Measurements from ENCODE around the gene RBMX.

RBMX gene

DNA sequence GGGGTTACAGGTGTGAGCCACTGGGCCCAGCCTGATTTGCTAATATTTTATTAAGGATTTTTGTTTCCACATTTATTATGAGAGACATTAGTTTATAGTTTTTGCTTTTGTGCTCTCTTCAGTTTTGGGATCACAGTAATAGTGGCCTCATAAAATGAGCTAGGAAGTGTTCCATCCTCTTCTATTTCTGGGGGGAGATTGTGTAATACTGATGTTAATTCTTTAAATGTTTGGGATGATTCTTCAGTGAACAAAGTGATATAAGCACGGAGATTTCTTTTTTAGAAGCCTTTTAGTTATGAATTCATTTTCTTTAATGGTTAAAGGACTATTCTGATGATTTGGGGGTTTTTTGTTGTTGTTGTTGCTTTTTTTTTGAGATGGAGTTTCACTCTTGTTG, 41.3 kb downstream of the RBMX start:
- Histone ChIP-seq H3K27ac (ENCODE audit: low read length) (no peak overlapping the region), H3K9ac (ENCODE audit: low read length) (no peak overlapping the region), H2AFZ (ENCODE audit: low read length) (no peak overlapping the region), H3K9me2 (replicated peaks; ENCODE audit: insufficient read depth, low read length) (no peaks in the 10 kb centered on the region), H3K4me3 (ENCODE audit: low read length) (no peak overlapping the region), H3K27me3 (replicated peaks; ENCODE audit: insufficient read depth, low read length) (no peaks in the 10 kb centered on the region), H3K4me2 (ENCODE audit: low read depth, low read length) (no peak overlapping the region), H3F3A (ENCODE audit: insufficient read depth, low read length) (no peaks in the 10 kb centered on the region), H3K9me3 (replicated peaks; ENCODE audit: insufficient read depth, low read length) (no peaks in the 10 kb centered on the region), H3K4me1 (ENCODE audit: low read length) (no peaks in the 10 kb centered on the region), H3K36me3 (replicated peaks; ENCODE audit: insufficient read depth, low read length) (no peaks in the 10 kb centered on the region), H3K79me2 (ENCODE audit: low read length) (no peaks in the 10 kb centered on the region), H4K20me1 (ENCODE audit: insufficient read depth, low read length) (no peaks in the 10 kb centered on the region)
- no peak for DNase-seq
- TF ChIP-seq, protein P1, sequence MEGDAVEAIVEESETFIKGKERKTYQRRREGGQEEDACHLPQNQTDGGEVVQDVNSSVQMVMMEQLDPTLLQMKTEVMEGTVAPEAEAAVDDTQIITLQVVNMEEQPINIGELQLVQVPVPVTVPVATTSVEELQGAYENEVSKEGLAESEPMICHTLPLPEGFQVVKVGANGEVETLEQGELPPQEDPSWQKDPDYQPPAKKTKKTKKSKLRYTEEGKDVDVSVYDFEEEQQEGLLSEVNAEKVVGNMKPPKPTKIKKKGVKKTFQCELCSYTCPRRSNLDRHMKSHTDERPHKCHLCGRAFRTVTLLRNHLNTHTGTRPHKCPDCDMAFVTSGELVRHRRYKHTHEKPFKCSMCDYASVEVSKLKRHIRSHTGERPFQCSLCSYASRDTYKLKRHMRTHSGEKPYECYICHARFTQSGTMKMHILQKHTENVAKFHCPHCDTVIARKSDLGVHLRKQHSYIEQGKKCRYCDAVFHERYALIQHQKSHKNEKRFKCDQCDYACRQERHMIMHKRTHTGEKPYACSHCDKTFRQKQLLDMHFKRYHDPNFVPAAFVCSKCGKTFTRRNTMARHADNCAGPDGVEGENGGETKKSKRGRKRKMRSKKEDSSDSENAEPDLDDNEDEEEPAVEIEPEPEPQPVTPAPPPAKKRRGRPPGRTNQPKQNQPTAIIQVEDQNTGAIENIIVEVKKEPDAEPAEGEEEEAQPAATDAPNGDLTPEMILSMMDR (IDR thresholded peaks at IDR 0.05; ENCODE audit: low read length), result no peak
- TF ChIP-seq EZH2 (optimal IDR thresholded peaks at IDR 0.05; ENCODE audit: low read depth, low read length) (no peak), EZH2phosphoT487 (IDR thresholded peaks at IDR 0.05; ENCODE audit: low read length) (no peak)

DNA sequence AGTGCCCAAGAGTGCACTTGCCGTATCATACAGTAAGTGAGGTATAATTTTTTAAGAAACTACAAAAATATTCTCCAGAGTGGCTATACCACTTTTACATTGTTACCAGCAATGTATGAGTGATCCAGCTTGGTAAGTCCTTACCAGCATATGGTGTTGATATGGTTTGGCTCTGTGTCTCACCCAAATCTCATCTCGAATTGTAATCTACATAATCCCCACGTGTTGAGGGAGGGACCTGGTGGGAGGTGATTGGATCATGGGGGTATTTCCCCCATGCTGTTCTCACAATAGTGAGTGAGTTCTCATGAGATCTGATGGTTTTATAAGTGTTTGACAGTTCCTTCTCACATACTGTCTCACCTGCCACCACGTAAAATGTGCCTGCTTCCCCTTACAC, 44.8 kb downstream of the RBMX start:
- Histone ChIP-seq H3K79me2 (ENCODE audit: low read length) (no peaks in the 10 kb centered on the region), H3K4me3 (ENCODE audit: low read length) (no peak overlapping the region), H3K27ac (ENCODE audit: low read length) (no peak overlapping the region), H3K4me1 (ENCODE audit: low read length) (no peaks in the 10 kb centered on the region), H4K20me1 (ENCODE audit: insufficient read depth, low read length) (no peaks in the 10 kb centered on the region), H3F3A (ENCODE audit: insufficient read depth, low read length) (no peaks in the 10 kb centered on the region), H3K36me3 (replicated peaks; ENCODE audit: insufficient read depth, low read length) (no peaks in the 10 kb centered on the region), H3K9me2 (replicated peaks; ENCODE audit: insufficient read depth, low read length) (no peaks in the 10 kb centered on the region), H3K4me2 (ENCODE audit: low read depth, low read length) (no peak overlapping the region), H2AFZ (ENCODE audit: low read length) (no peak overlapping the region), H3K9me3 (replicated peaks; ENCODE audit: insufficient read depth, low read length) (no peaks in the 10 kb centered on the region), H3K9ac (ENCODE audit: low read length) (no peak overlapping the region), H3K27me3 (replicated peaks; ENCODE audit: insufficient read depth, low read length) (no peaks in the 10 kb centered on the region)
- DNase-seq, result no peak
- no peak for TF ChIP-seq EZH2 (optimal IDR thresholded peaks at IDR 0.05; ENCODE audit: low read depth, low read length)
- TF ChIP-seq EZH2phosphoT487 (IDR thresholded peaks at IDR 0.05; ENCODE audit: low read length), result no peak
- TF ChIP-seq, protein P1 (IDR thresholded peaks at IDR 0.05; ENCODE audit: low read length), result no peak

DNA sequence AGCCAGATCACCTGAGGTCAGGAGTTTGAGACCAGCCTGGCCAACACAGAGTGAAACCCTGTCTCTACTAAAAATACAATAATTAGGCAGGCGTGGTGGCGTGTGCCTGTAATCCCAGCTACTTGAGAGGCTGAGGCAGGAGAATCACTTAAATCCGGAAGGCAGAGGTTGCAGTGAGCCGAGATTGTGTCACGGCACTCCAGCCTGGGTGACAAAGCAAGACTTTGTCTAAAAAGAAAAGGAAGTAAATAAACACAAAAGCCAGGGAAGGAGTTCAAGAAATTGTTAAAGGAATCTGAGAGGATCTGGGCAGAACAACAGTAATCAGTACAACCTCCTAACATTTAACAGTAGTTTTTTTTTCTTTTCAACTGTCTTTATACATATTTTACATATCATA, 51.1 kb downstream of the RBMX start:
- TF ChIP-seq EZH2 (optimal IDR thresholded peaks at IDR 0.05; ENCODE audit: low read depth, low read length), result no peak
- TF ChIP-seq, protein P1 (IDR thresholded peaks at IDR 0.05; ENCODE audit: low read length), result no peak
- no peak for TF ChIP-seq EZH2phosphoT487 (IDR thresholded peaks at IDR 0.05; ENCODE audit: low read length)
- no peak overlapping the region for H3K4me2 ChIP-seq (ENCODE audit: low read depth, low read length)
- no peak for DNase-seq
- H3K79me2 ChIP-seq (ENCODE audit: low read length), result no peaks in the 10 kb centered on the region
- H3K27ac ChIP-seq (ENCODE audit: low read length), result no peak overlapping the region
- H4K20me1 ChIP-seq (ENCODE audit: insufficient read depth, low read length), result no peaks in the 10 kb centered on the region
- no peaks in the 10 kb centered on the region for H3K36me3 ChIP-seq (replicated peaks; ENCODE audit: insufficient read depth, low read length)
- H3F3A ChIP-seq (ENCODE audit: insufficient read depth, low read length), result no peaks in the 10 kb centered on the region
- H3K9ac ChIP-seq (ENCODE audit: low read length), result no peak overlapping the region
- H3K9me3 ChIP-seq (replicated peaks; ENCODE audit: insufficient read depth, low read length), result no peaks in the 10 kb centered on the region
- no peak overlapping the region for H2AFZ ChIP-seq (ENCODE audit: low read length)
- H3K9me2 ChIP-seq (replicated peaks; ENCODE audit: insufficient read depth, low read length), result no peaks in the 10 kb centered on the region
- H3K4me3 ChIP-seq (ENCODE audit: low read length), result no peak overlapping the region
- no peaks in the 10 kb centered on the region for H3K4me1 ChIP-seq (ENCODE audit: low read length)
- no peaks in the 10 kb centered on the region for H3K27me3 ChIP-seq (replicated peaks; ENCODE audit: insufficient read depth, low read length)
